ENCODE measurements around the gene RNASE3. TPM values are rescaled to one million over a fixed set of nuclear protein-coding genes. Genes with fewer than 3 reads are reported as not detected.
"Not testable (repeated sequence)": the region's sequence is repeated elsewhere in the genome, so short reads cannot be mapped to it uniquely, and the experiment has no call there.

Gene RNASE3
- total RNA-seq, 1 donor, result not detected

- TF ChIP-seq, protein P1, sequence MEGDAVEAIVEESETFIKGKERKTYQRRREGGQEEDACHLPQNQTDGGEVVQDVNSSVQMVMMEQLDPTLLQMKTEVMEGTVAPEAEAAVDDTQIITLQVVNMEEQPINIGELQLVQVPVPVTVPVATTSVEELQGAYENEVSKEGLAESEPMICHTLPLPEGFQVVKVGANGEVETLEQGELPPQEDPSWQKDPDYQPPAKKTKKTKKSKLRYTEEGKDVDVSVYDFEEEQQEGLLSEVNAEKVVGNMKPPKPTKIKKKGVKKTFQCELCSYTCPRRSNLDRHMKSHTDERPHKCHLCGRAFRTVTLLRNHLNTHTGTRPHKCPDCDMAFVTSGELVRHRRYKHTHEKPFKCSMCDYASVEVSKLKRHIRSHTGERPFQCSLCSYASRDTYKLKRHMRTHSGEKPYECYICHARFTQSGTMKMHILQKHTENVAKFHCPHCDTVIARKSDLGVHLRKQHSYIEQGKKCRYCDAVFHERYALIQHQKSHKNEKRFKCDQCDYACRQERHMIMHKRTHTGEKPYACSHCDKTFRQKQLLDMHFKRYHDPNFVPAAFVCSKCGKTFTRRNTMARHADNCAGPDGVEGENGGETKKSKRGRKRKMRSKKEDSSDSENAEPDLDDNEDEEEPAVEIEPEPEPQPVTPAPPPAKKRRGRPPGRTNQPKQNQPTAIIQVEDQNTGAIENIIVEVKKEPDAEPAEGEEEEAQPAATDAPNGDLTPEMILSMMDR (IDR thresholded peaks at IDR 0.05; ENCODE audit: insufficient read depth, low read length), result no peak
- DNase-seq (ENCODE audit: low read depth), result no peak
- no peak overlapping the region for H3K4me3 ChIP-seq (ENCODE audit: low read depth, low read length)
Measured at GRCh38 chr14:20904393-20905029, 13.3 kb downstream of the RNASE3 start.

DNA sequence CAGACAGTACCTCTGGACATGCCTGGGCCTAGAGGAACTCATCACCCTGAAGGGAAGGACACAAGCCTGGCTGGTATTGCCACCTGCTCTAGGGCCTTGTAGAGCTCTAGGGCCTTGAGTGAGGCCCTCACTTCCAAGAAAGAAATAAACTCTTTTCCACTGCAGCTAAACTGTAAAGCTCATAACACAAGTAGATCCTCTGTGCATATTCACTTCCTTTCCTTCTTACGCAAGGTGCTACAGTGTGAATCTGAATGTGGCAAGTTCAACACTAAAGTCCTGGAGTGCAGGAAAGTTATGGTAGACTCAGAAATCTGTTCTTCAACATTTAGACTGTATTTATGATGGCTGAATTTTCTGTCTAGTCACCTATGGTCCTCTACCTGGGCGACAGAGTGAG is 14.5 kb downstream of the RNASE3 start:
- H3K4me3 ChIP-seq (ENCODE audit: low read depth, low read length), result no peak overlapping the region
- DNase-seq (ENCODE audit: low read depth), result no peak
- TF ChIP-seq, protein P1 (IDR thresholded peaks at IDR 0.05; ENCODE audit: insufficient read depth, low read length), result no peak

GRCh38 chr14:20907214-20907613 is 16.0 kb downstream of the RNASE3 start:
- no peak for DNase-seq (ENCODE audit: low read depth)
- H3K4me3 ChIP-seq (ENCODE audit: low read depth, low read length), result no peak overlapping the region
- TF ChIP-seq, protein P1 (IDR thresholded peaks at IDR 0.05; ENCODE audit: insufficient read depth, low read length), result no peak

DNA sequence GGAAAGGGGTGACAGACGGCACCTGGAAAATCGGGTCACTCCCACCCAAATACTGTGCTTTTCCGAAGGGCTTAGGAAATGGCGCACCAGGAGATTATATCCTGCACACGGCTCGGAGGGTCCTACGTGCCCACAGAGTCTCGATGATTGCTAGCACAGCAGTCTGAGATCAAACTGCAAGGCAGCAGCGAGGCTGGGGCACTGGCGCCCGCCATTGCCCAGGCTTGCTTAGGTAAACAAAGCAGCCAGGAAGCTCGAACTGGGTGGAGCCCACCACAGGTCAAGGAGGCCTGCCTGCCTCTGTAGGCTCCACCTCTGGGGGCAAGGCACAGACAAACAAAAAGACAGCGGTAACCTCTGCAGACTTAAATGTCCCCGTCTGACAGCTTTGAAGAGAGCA is 19.6 kb downstream of the RNASE3 start:
- H3K4me3 ChIP-seq (ENCODE audit: low read depth, low read length); DNase-seq (ENCODE audit: low read depth): not testable (repeated sequence)

GRCh38 chr14:20919038-20919756 is 28.0 kb downstream of the RNASE3 start:
- DNase-seq (ENCODE audit: low read depth); H3K4me3 ChIP-seq (ENCODE audit: low read depth, low read length): not testable (repeated sequence)

- not testable (repeated sequence) for DNase-seq (ENCODE audit: low read depth); H3K4me3 ChIP-seq (ENCODE audit: low read depth, low read length)
Measured at GRCh38 chr14:20923766-20924297, 32.6 kb downstream of the RNASE3 start.

DNA sequence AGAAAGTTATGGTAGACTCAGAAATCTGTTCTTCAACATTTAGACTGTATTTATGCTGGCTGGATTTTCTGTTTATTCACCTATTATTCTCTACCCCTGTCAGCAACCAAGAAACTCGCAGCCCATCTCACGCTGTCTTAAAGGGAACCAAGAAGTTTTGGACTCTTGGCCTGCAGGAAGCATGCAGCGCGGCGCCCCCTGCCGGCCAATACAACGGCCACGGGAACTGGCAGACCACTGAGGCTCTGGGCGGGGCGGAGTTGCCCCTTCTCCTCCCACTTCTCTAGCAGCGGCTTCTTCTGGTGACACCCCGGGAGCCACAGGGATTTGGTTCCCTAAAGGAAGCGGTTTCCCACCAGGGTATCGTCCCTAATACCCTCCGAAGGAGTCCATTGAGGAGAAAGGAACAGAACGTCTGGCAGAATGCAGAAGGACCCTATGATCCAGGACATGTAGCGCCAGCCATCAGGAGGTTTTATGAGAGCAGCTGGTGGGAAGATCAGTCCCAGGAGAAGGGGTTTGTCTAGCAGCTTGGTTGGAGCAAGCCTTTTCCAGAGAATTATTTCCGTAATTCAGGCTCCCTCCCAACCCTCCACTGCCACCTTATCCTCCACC is 43.1 kb downstream of the RNASE3 start:
- no peak overlapping the region for H3K4me3 ChIP-seq (ENCODE audit: low read depth, low read length)
- peak; percentile 8 for DNase-seq (ENCODE audit: low read depth)
- TF ChIP-seq, protein P1 (IDR thresholded peaks at IDR 0.05; ENCODE audit: insufficient read depth, low read length), result peak; percentile 54

DNA sequence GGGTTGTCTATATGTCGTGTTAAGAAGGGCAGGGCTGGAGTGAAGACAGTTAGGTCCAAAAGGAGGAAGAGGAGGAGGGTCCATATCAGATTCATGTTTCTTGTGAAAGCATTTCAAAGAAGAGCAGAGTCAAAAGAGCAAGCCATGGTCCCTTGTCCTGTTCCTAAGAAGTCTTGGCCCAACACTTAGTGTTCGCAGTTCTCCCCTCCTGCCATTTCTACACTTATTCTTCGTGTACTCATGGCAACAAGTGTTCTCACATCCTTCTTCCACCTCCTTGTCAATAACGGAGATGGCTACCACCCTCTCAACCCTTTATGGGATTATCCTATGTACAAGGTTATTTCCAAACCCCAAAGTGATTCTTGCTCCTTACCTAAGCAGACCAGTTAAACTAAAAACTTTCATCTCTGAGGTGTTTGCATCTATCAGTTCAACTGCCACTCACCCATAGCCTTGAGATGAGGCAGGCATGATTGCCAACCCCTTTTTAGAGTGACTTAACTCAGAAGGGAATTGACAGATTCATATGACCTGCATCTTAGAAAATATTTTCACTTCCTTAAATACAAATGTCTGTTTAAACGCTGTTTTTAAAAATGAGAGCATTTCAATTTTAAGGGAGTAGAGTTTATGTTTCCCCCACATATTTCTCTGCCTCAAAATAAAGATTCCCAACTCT is 44.3 kb downstream of the RNASE3 start:
- no peak for DNase-seq (ENCODE audit: low read depth)
- H3K4me3 ChIP-seq (ENCODE audit: low read depth, low read length), result no peak overlapping the region
- TF ChIP-seq, protein P1 (IDR thresholded peaks at IDR 0.05; ENCODE audit: insufficient read depth, low read length), result no peak
